ENCODE data around the gene EML4. TPM values are rescaled to one million over a fixed set of nuclear protein-coding genes. Genes with fewer than 3 reads are reported as not detected.

The EML4 gene
- total RNA-seq, 1 experiment from 2014 or later: 93.7 TPM

GRCh38 chr2:42281416-42282081 is 112.4 kb downstream of the EML4 start:
- peaks cover 25% of the 10 kb centered on the region for H3K36me3 ChIP-seq (ENCODE audit: insufficient read depth, low read length, poor library complexity, severe bottlenecking)
- intact Hi-C loops (cut with micrococcal nuclease; ENCODE audit: unreplicated experiment): no loop called here
- no peaks in the 10 kb centered on the region for H3K4me1 ChIP-seq (ENCODE audit: insufficient read depth, low read length, poor library complexity, severe bottlenecking)
- H3K27ac ChIP-seq (ENCODE audit: low read depth, low read length, poor library complexity, severe bottlenecking): no peak overlapping the region
- ChIA-PET POLR2A (ENCODE audit: low non-redundant PET) (no interaction called here), CTCF (no interaction called here)
- H3K9me3 ChIP-seq (ENCODE audit: low read depth, low read length, poor library complexity, severe bottlenecking): no peaks in the 10 kb centered on the region
- no TSS peak for BruUV-seq (replicated peaks)
- no peak for DNase-seq (ENCODE audit: low spot score)
- no peak for TF ChIP-seq EZH2 (IDR thresholded peaks at IDR 0.05; ENCODE audit: borderline replicate concordance, low read depth, low read length, poor library complexity, severe bottlenecking)
- TF ChIP-seq CTCF (conservative IDR thresholded peaks at IDR 0.05; ENCODE audit: low read depth, low read length): no peak
- no peaks in the 10 kb centered on the region for H3K27me3 ChIP-seq (replicated peaks; ENCODE audit: insufficient read depth, low read depth, low read length, poor library complexity)
- no peak overlapping the region for H3K4me3 ChIP-seq (ENCODE audit: low read depth, low read length, poor library complexity, severe bottlenecking)

GRCh38 chr2:42284019-42284418 is 114.9 kb downstream of the EML4 start:
- CTCF ChIA-PET: no interaction called here

GRCh38 chr2:42286268-42286946 is 117.3 kb downstream of the EML4 start:
- DNase-seq (ENCODE audit: low spot score): no peak
- intact Hi-C loops (cut with micrococcal nuclease; ENCODE audit: unreplicated experiment): no loop called here
- Histone ChIP-seq H3K4me1 (ENCODE audit: insufficient read depth, low read length, poor library complexity, severe bottlenecking) (no peaks in the 10 kb centered on the region), H3K9me3 (ENCODE audit: low read depth, low read length, poor library complexity, severe bottlenecking) (no peaks in the 10 kb centered on the region), H3K27ac (ENCODE audit: low read depth, low read length, poor library complexity, severe bottlenecking) (no peak overlapping the region), H3K4me3 (ENCODE audit: low read depth, low read length, poor library complexity, severe bottlenecking) (no peak overlapping the region), H3K27me3 (replicated peaks; ENCODE audit: insufficient read depth, low read depth, low read length, poor library complexity) (no peaks in the 10 kb centered on the region), H3K36me3 (ENCODE audit: insufficient read depth, low read length, poor library complexity, severe bottlenecking) (peaks cover 26% of the 10 kb centered on the region)
- no TSS peak for BruUV-seq (replicated peaks)
- ChIA-PET CTCF (no interaction called here), POLR2A (ENCODE audit: low non-redundant PET) (interaction anchor here (0.6 kb wide), 1 partner anchor 523 kb away, joined by 3 read pairs; no protein-coding TSS in a partner anchor)
- TF ChIP-seq EZH2 (IDR thresholded peaks at IDR 0.05; ENCODE audit: borderline replicate concordance, low read depth, low read length, poor library complexity, severe bottlenecking) (no peak), CTCF (conservative IDR thresholded peaks at IDR 0.05; ENCODE audit: low read depth, low read length) (no peak)

More at GRCh38 chr2:42284019-42284418, 114.9 kb downstream of the EML4 start:
- POLR2A ChIA-PET (ENCODE audit: low non-redundant PET): no interaction called here
- no TSS peak for BruUV-seq (replicated peaks)
- Histone ChIP-seq H3K9me3 (ENCODE audit: low read depth, low read length, poor library complexity, severe bottlenecking) (no peaks in the 10 kb centered on the region), H3K4me1 (ENCODE audit: insufficient read depth, low read length, poor library complexity, severe bottlenecking) (no peaks in the 10 kb centered on the region), H3K27ac (ENCODE audit: low read depth, low read length, poor library complexity, severe bottlenecking) (no peak overlapping the region), H3K4me3 (ENCODE audit: low read depth, low read length, poor library complexity, severe bottlenecking) (no peak overlapping the region), H3K27me3 (replicated peaks; ENCODE audit: insufficient read depth, low read depth, low read length, poor library complexity) (no peaks in the 10 kb centered on the region), H3K36me3 (ENCODE audit: insufficient read depth, low read length, poor library complexity, severe bottlenecking) (peaks cover 30% of the 10 kb centered on the region)
- no peak for TF ChIP-seq CTCF (conservative IDR thresholded peaks at IDR 0.05; ENCODE audit: low read depth, low read length)
- TF ChIP-seq EZH2 (IDR thresholded peaks at IDR 0.05; ENCODE audit: borderline replicate concordance, low read depth, low read length, poor library complexity, severe bottlenecking): no peak
- intact Hi-C loops (cut with micrococcal nuclease; ENCODE audit: unreplicated experiment): no loop called here
- no peak for DNase-seq (ENCODE audit: low spot score)

All from A673 (cell line).